SK-N-SH (cell line): Measurements from ENCODE around the gene RMC1.

Experiments
- EZH2phosphoT487 ChIP-seq: fragments of 200-600 bp; sonication (generic); IDR thresholded peaks from 2 replicates; pipeline ENCODE4 v1.6.1; 2017; ENCODE audit warnings: low read depth, mixed run types, mild to moderate bottlenecking, antibody characterized with exemption, moderate library complexity, borderline replicate concordance
- JUND ChIP-seq: IDR thresholded peaks from 2 replicates; pipeline ENCODE4 v1.4.0; 2012
- TAF1 ChIP-seq: IDR thresholded peaks from 2 replicates; pipeline ENCODE4 v1.6.1; 2012; ENCODE audit warnings: low read depth, mild to moderate bottlenecking, low read length, moderate library complexity, borderline replicate concordance
- YY1 ChIP-seq: IDR thresholded peaks from 2 replicates; pipeline ENCODE4 v1.4.0; 2012; ENCODE audit warnings: low read depth, mild to moderate bottlenecking

GRCh38 chr18:23541349-23542093 is 38.2 kb downstream of the RMC1 start:
- TF ChIP-seq YY1 = no peak
- TF ChIP-seq JUND = no peak
- TF ChIP-seq EZH2phosphoT487 = no peak
- TF ChIP-seq TAF1 = no peak
